PFSK-1 (cell line): ENCODE results near the gene PRLHR.

Experiments
- FOXP2 ChIP-seq: optimal IDR thresholded peaks from 2 replicates; pipeline ENCODE3; 2011; ENCODE audit warnings: borderline replicate concordance, control low read depth, inconsistent platforms; ENCODE audit not compliant: insufficient read depth; ENCODE audit errors: extremely low read length, extremely low read depth
- POLR2AphosphoS5 ChIP-seq: IDR thresholded peaks from 2 replicates; pipeline ENCODE4 v1.6.1; 2012; ENCODE audit warnings: low read depth, mild to moderate bottlenecking, control low read depth, low read length, moderate library complexity
- SIN3A ChIP-seq: IDR thresholded peaks from 2 replicates; pipeline ENCODE4 v1.6.1; 2012; ENCODE audit warnings: mild to moderate bottlenecking, low read length, moderate library complexity, borderline replicate concordance; ENCODE audit not compliant: insufficient read depth
- TAF1 ChIP-seq: IDR thresholded peaks from 2 replicates; pipeline ENCODE4 v1.6.1; 2012; ENCODE audit warnings: low read length, control low read depth, borderline replicate concordance; ENCODE audit not compliant: insufficient read depth
- TF ChIP-seq, protein P1 (sequence below), 2 experiments: IDR thresholded peaks; 2 replicates each; pipeline versions ENCODE4 v1.6.1 to v1.8.0; 2011 to 2012; ENCODE audit warnings: low read depth in 2 of 2, low read length in 2 of 2, control low read depth in 1 of 2, inconsistent platforms in 1 of 2, mild to moderate bottlenecking in 1 of 2, moderate library complexity in 1 of 2; ENCODE audit not compliant: insufficient read depth in 1 of 2

The PRLHR gene

DNA sequence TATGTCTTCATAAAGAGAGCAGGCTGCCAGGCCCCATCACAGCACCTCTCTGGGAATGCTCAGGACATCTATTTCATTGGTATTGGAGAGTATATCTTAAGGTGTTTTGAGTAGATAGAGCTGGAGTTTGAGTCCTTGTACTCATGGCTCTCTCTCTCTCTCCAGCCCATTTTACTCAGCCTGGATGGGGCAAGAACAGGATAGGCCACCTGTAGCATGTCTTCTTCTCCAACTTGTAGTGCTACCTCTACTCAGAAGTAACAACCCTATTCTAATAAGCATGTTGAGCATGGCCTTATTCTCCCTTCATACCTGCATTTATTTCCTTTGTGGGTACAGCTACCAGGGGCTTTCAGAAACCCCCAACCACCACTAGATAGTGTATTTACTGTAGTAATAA, 21.9 kb downstream of the PRLHR start:
- TF ChIP-seq FOXP2 (no peak), SIN3A (no peak), TAF1 (no peak), POLR2AphosphoS5 (no peak)
- TF ChIP-seq, protein P1, sequence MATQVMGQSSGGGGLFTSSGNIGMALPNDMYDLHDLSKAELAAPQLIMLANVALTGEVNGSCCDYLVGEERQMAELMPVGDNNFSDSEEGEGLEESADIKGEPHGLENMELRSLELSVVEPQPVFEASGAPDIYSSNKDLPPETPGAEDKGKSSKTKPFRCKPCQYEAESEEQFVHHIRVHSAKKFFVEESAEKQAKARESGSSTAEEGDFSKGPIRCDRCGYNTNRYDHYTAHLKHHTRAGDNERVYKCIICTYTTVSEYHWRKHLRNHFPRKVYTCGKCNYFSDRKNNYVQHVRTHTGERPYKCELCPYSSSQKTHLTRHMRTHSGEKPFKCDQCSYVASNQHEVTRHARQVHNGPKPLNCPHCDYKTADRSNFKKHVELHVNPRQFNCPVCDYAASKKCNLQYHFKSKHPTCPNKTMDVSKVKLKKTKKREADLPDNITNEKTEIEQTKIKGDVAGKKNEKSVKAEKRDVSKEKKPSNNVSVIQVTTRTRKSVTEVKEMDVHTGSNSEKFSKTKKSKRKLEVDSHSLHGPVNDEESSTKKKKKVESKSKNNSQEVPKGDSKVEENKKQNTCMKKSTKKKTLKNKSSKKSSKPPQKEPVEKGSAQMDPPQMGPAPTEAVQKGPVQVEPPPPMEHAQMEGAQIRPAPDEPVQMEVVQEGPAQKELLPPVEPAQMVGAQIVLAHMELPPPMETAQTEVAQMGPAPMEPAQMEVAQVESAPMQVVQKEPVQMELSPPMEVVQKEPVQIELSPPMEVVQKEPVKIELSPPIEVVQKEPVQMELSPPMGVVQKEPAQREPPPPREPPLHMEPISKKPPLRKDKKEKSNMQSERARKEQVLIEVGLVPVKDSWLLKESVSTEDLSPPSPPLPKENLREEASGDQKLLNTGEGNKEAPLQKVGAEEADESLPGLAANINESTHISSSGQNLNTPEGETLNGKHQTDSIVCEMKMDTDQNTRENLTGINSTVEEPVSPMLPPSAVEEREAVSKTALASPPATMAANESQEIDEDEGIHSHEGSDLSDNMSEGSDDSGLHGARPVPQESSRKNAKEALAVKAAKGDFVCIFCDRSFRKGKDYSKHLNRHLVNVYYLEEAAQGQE (IDR thresholded peaks at IDR 0.05; ENCODE audit: insufficient read depth in 1 of 2, low read depth in 2 of 2, low read length in 2 of 2), result no peak

DNA sequence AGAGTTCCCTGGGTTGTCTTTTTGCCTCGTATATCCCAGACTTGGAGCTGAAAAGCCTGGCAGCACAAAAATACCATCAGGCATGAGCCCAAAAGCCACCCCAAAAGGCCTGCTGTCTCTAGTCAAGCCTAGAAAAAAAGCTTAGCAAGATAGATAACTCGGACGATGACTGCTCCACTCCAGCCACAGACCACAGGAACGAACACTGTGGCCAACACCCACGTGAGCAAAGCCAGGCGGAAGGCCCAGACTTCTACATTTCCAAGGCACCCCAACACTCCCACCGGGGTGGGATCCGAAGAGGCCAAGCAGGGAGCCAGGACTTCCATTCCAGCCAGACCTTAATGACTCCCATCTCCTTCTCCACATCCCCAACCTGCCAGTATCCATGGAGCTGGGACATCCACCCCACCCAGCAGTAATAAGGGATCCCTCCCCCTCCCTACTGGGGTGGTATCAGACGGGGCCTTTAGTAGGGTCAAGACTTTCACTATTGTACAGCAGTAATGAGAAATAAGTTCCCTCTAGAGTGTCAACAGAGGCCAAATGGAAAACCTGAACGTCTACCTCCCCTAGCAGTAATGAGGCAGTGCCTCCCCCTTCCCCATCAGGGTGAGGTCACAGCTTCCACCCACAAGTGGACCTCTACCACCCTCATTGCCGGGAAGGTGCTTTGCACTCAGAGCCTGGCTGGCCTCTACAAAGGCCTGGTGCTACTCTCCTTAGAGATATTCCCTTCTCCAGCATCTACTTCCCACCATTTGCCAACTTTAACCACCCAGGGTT, 23.0 kb downstream of the PRLHR start:
- TF ChIP-seq TAF1 (no peak), FOXP2 (no peak), SIN3A (no peak), POLR2AphosphoS5 (no peak)
- TF ChIP-seq, protein P1 (IDR thresholded peaks at IDR 0.05; ENCODE audit: insufficient read depth in 1 of 2, low read depth in 2 of 2, low read length in 2 of 2), result no peak

DNA sequence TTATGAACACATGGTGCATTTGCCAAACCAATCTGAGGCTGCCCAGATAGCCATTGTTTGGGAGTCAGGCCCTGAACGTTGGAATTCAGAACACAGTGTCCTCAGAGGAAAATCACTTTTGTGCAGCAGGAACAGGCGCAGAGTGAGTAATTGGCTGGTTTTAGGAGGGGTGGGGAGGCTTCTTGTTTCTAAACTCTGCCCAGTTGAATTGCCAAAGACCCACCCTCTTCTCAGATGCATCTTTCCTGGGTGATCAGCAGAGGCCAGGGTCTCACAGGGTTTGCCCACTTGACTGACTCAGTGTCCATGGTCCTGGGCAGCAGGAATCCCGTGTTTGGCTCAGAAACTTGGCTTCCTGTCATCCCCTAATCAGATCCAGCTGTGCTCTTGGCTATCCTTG, 24.3 kb downstream of the PRLHR start:
- TF ChIP-seq TAF1 (no peak), POLR2AphosphoS5 (no peak), FOXP2 (no peak), SIN3A (no peak)
- TF ChIP-seq, protein P1 (IDR thresholded peaks at IDR 0.05; ENCODE audit: insufficient read depth in 1 of 2, low read depth in 2 of 2, low read length in 2 of 2), result peak in 1 of 2 experiments; percentile 31; a peak in 1 of 4 replicates

DNA sequence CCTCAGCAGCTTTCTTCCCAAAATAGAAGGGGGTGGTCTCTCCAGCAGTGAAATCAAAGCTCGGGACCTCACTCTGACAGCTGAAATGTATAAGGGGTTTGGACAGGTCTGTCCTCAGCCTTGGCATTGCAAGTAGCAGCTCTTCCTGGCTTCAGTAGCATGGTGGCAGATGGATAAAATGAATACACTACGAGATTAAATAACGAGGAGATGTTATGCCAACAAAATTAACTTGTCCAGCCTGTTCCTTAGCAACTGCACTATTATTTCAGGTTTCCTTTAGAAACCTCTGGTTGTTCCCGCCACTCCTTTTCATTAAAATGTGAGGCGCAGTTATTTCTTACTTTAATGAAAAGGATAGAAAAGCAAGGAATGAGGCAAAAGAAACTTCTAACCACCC, 24.9 kb downstream of the PRLHR start:
- TF ChIP-seq POLR2AphosphoS5, result no peak
- TF ChIP-seq FOXP2, result no peak
- TF ChIP-seq TAF1, result no peak
- no peak for TF ChIP-seq SIN3A
- TF ChIP-seq, protein P1 (IDR thresholded peaks at IDR 0.05; ENCODE audit: insufficient read depth in 1 of 2, low read depth in 2 of 2, low read length in 2 of 2), result no peak

DNA sequence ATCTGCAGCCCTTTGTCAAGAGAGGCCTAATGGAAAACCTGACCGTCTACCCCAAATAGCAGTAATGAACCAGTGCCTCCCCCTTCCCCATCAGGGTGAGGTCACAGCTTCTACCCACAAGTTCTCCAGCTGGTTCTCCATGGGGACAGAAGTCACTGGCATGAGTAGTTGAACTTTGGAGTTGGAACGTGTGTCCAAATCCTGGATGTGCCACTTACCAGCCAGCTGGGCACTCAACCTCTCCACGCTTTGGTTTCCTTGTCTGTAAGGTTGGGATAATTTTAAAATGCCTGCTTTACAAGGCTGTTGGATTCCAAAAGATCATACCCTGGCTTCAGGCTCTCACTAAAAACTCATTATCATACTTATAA, 25.6 kb downstream of the PRLHR start:
- no peak for TF ChIP-seq FOXP2
- TF ChIP-seq, protein P1 (IDR thresholded peaks at IDR 0.05; ENCODE audit: insufficient read depth in 1 of 2, low read depth in 2 of 2, low read length in 2 of 2), result no peak
- no peak for TF ChIP-seq SIN3A
- TF ChIP-seq TAF1, result no peak
- no peak for TF ChIP-seq POLR2AphosphoS5
